Activated CD4-positive, alpha-beta T cell treated with anti-CD3 and anti-CD28 coated beads for 4 hours (primary cell): Measurements from ENCODE around the gene RUSF1.
A peak's percentile ranks its signal among the peaks of the same experiment; 100 is the strongest.
"Not testable (repeated sequence)": the region's sequence is repeated elsewhere in the genome, so short reads cannot be mapped to it uniquely, and the experiment has no call there.

ENCODE experiments used
- DNase-seq, 2 donors: peaks; one replicate each; pipeline ENCODE4 v3.0.0-alpha.2; 2020

RUSF1 gene

GRCh38 chr16:31507929-31508705 is at the start of gene RUSF1:
RUSF1 (minus strand) TSS chr16:31508391; CDS start chr16:31508373, 18 bp downstream.
- peak; percentile 76 to 80 for DNase-seq

GRCh38 chr16:31542763-31543162 is 34.6 kb upstream of the RUSF1 start:
- no peak for DNase-seq

- DNase-seq: not testable (repeated sequence)
Observed at GRCh38 chr16:31539762-31540161, 31.6 kb upstream of the RUSF1 start.

GRCh38 chr16:31538243-31538598 is 30.0 kb upstream of the RUSF1 start:
- DNase-seq: not testable (repeated sequence)

- no peak for DNase-seq
Observed at GRCh38 chr16:31537362-31538242, 29.4 kb upstream of the RUSF1 start.

GRCh38 chr16:31536804-31537361 is 28.7 kb upstream of the RUSF1 start:
- DNase-seq: no peak

GRCh38 chr16:31535737-31536136 is 27.5 kb upstream of the RUSF1 start:
- DNase-seq: no peak

GRCh38 chr16:31532896-31533295 is 24.7 kb upstream of the RUSF1 start:
- DNase-seq: no peak

GRCh38 chr16:31532120-31532519 is 23.9 kb upstream of the RUSF1 start:
- DNase-seq: no peak

GRCh38 chr16:31531096-31531495 is 22.9 kb upstream of the RUSF1 start:
- DNase-seq: no peak

- DNase-seq: no peak
Observed at GRCh38 chr16:31530405-31530804, 22.2 kb upstream of the RUSF1 start.

GRCh38 chr16:31529937-31530312 is 21.7 kb upstream of the RUSF1 start:
- no peak for DNase-seq

GRCh38 chr16:31529108-31529936 is 21.1 kb upstream of the RUSF1 start:
- peak; percentile 22 to 28 for DNase-seq

- DNase-seq: no peak
Observed at GRCh38 chr16:31528523-31529107, 20.4 kb upstream of the RUSF1 start.

GRCh38 chr16:31527734-31528274 is 19.6 kb upstream of the RUSF1 start, which contains the start of gene AHSP:
AHSP (plus strand) TSS chr16:31527900; CDS start chr16:31528140, 240 bp downstream.
- DNase-seq: no peak

GRCh38 chr16:31525113-31525512 is 16.9 kb upstream of the RUSF1 start:
- no peak for DNase-seq

- DNase-seq: not testable (repeated sequence)
Observed at GRCh38 chr16:31523768-31524167, 15.6 kb upstream of the RUSF1 start.

- no peak for DNase-seq
Observed at GRCh38 chr16:31522071-31522470, 13.9 kb upstream of the RUSF1 start.

- no peak for DNase-seq
Observed at GRCh38 chr16:31521368-31521767, 13.2 kb upstream of the RUSF1 start.

- no peak for DNase-seq
Observed at GRCh38 chr16:31519759-31520431, 11.7 kb upstream of the RUSF1 start.

GRCh38 chr16:31517800-31518402 is 9.7 kb upstream of the RUSF1 start:
- no peak for DNase-seq
